DMS153 treated with DMSO at 0.1 percent for 48 hours (cell line): ENCODE data around the gene SPTLC2.
"Not testable (repeated sequence)": the region's sequence is repeated elsewhere in the genome, so short reads cannot be mapped to it uniquely, and the experiment has no call there.

ENCODE experiments used
- DNase-seq: peaks from one replicate; lab custom pipeline; 2025; ENCODE audit not compliant: unreplicated experiment; lab: John Stamatoyannopoulos, UW

Gene SPTLC2

DNA sequence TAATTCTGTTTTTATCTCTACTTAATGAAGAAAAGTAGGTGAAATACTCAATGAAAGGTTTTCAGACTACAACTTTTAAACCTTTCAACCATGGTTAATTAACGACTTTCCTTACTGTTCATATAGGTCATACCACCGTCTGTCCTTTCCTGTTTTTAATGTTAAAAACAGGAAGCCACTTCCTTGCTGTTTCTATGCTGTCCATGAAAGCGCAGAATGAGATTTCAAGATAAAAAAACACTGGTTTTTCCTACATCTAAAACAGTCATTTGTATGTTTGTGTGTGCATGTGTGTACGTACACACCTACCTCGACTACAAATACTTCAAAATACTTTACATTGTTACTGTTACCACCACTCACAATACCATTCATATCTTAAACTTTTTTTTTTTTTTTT lies 27.3 kb downstream of the SPTLC2 start:
- no peak for DNase-seq

DNA sequence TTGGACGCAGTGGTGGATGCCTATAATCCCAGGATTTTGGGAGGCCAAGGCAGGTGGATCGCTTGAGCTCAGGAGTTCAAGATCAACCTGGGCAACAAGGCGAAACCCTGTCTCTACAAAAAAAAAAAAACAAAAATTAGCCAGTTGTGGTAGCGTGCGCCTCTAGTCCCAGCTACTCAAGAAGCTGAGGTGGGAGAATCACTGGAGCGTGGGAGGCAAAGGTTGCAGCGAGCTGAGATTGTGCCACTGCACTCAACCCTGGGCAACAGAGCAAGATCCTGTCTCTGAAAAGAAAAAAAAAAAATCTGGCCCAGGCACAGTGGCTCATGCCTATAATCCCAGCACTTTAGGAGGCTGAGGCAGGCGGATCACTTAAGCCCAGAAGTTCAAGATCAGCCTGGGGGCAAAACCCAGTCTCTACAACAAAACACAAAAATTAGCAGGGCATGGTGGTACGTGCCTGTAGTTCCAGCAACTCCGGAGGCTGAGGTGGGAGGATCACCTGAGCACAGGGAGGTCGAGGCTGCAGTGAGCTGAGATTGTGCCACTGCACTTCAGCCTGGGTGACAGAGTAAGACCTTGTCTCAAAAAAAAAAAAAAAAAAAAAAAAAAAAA lies 27.9 kb downstream of the SPTLC2 start:
- not testable (repeated sequence) for DNase-seq

DNA sequence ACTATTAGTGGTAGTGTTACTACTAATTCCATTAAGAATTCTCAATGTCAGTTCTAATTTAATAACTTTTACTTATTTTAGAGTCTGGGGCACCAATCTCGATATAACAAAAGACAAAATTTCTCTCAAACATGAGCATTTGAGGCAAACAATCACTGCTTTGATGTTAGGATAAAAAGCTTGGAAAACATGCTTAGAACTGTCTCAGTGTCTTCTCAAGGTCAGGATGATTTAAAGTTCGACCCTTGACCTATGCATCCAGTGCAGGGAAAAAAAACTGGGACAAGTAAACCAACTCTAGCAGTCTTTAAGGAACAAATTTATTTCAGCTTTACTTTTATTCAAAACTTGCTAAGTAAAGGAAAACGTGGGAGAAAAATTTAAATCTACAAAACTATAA lies 31.1 kb downstream of the SPTLC2 start:
- DNase-seq: no peak

DNA sequence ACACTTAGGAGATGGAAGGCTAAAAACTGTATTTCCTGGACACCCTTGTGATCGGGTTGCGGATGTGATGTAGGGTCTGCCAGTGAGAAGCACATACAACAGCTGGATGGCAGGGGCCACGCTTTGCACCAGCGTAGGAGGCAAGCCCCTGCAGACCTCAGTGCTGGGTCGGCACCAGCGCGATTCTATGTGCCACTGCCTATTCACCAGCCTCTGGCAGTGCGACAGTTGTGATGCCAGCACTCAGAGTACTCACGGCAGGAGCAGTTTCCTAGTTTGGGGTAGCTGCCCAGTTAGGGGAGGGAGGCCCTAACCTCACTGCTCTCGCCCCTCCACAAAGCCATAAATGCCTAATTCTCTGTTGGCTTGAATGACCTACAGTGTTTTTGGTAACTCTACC lies 31.6 kb downstream of the SPTLC2 start:
- DNase-seq: no peak

DNA sequence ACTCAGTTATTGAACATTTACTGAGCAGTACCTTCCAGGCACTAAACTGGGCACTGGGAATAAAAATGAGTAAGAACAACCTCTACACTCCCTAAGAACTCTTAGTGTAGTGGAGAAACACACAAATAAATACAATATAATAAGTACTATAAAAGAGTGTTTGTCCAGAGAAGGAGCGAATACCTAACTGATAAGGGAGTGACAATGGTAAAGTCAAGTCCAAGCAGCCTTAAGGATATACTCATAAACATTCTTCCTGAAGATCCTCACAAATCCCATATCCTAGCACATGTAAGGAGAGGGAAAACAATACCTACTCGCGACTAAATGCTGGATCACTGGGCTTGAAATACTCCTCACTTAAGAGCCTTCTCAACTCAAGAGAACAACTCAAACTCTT lies 32.8 kb downstream of the SPTLC2 start:
- no peak for DNase-seq

DNA sequence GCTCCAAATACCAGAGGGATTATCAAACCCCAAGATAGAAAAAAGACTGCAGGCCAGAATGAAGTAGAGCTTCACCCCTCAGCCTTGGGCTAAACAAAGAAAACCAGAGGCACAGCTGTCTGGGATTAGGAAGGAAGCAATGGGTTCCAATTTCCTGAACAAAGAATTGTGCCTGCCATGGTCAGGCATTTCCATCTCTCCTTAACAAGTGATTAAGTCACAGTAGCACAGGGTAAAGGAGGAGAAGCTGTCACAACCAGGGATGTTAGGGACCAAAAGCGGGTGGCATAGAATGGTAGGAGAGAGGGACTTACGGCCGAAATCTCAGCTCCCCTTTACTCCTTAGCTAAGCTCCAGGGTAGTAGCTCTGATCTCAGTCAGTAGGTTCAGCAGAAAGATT lies 33.9 kb downstream of the SPTLC2 start:
- no peak for DNase-seq

DNA sequence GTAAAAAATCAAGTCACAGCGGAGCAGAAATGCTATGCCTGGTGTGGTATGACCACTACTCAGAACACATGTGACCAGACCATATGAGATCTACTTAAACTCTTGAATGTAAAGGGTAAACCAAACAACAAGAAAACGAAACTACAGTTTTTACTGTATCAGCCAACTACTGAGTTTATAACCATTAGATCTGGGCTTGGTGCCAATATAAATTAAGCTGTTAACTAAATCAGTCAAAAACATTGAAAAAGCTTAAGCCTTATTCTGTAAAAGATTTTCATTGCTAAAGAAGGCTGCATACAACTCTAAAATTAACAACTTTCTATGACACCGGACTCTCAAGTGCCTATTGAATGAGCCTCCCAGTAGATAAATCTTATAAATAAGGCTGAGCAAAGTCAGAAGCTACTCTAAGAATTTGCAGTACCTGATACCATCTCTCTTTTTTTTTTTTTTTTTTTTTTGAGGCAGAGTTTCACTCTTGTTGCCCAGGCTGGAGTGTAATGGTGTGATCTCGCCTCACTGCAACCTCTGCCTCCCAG lies 35.4 kb downstream of the SPTLC2 start:
- DNase-seq: peak; percentile 44

DNA sequence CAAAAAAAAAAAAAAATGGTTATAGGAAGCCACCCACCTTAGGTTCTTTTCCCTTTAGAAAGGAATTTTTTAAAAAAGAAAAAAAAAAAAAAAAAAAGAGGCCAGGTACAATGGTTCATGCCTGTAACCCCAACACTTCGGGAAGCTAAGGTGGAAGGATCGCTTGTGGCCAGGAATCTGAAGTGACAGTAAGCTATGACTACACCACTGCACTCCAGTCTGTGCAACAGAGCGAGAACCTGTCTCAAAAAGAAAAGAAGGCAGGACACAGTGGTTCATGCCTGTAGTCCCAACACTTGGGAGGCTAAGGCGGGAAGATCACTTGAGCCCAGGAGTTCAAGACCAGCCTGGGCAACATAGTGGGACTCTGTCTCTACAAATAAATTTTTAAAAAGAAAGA lies 36.0 kb downstream of the SPTLC2 start:
- no peak for DNase-seq

DNA sequence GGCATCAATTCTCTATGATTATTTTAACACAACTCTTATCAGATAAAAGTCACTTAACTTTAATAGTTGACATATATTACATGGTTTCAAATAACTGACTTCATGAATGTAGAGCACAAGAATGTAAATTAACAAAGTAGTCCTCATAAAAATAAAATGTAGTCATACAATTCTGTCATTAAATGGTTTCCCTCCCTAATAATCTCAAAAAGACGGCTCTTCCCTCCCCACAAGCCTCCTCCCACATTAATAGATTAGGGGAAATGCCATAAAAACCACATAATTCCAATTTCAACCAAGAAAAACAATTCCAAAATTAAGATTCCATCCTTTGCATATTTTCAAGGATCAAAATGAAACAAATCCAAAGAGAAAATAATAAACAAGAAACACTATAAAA lies 36.7 kb downstream of the SPTLC2 start:
- DNase-seq: no peak

DNA sequence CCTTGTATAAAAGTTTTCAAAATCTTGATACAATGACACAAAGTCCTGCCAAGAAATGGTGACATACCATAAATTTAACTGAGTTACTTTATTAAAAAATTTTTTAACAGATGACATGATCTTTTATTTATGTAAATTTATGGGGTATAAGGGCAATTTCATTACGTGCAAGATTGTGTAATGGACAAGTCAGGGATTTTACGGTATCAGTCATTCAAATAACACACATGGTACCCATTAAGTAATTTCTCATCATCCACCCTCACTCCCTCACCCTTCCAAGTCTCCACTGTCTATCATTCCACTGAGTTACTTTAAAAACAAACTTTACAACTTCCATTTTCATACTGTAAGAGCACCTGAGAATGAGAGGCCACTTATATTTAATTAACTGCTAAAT lies 37.4 kb downstream of the SPTLC2 start:
- DNase-seq: no peak

DNA sequence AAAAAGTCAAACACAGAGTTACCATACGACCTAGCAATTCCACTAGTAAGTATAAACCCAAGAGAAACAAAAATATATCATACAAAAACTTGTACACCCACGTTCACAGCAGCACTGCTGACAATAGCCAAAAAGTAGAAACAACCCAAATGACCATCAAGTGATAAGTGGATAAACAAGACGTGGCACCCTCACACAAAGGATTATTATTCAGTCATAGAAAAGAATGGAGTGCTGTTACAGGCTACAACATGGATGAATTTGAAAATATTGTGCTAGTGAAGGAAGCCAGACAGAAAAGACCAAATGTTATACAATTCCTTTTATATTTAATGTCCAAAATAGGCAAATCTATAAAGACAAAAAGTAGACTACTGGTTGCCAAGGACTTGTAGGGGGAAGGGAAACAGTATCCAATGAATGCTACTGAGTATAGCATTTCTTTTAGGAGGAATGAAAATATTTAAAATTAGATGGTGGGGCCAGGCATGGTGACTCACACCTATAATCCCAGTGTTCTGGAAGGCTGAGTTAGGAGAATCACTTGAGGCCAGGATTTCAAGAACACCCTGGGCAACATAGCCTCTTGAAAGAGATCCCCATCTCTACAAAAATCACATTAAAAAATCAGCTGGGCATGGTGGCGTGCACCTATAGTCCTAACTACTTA lies 41.9 kb downstream of the SPTLC2 start:
- no peak for DNase-seq

DNA sequence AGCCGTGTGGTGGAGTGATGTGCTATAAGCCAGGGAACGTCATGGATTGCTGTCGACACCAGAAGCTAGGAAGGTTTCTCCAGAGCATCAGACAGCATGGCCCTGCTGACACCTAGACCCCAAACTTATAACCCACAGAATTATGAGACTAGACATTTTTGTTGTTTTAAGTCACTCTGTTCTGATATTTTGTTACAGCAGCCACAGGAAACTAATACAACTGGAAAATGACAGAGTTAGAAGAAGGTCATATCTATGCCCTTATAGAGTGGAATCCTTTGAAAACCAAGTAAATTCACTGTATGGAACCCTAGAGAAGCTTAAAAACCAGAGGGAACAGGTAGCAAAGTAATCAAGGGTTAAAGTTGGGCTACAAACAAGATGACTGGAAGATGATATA lies 42.5 kb downstream of the SPTLC2 start:
- no peak for DNase-seq

DNA sequence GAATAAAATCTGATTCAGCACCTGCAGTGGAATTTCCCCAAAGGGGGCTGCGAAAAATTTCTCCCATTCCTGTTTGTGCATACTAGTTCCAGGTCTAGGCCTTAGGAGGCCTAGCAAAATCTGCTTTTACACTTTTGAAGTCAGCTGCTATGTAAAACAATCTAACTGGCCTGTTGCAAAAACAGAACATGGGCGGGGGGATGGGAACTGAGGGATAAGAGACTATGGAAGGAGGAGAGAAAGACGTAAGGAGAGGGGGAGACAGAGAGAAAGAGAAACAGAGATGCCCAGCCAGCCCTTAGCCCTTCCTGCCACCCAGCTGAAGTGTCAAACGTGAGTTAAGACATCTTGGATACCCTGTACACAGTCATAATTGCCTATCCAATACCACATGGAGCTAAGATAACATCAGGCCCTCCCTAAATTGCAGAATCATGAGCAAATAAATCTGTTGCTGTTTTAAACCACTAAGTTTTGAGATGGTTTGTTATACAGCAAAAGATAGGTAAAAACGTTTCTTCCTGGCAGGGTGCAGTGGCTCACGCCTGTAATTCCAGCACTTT lies 45.6 kb downstream of the SPTLC2 start:
- DNase-seq: no peak

DNA sequence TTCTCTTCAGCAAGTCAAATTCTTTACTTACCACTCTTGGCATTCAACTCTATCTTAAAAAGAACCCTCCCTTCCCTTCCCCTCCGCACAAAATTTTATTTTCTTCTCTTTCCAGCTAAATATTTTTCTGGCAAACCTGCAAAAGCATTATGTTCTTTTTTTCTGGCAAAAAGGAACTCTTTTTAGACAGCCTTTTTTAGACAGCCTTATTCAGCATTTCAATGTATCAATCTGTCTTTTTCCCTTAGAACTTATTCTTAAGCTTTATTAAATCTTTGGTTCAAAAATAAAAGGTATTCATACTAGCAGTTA lies 50.5 kb downstream of the SPTLC2 start:
- DNase-seq: no peak

DNA sequence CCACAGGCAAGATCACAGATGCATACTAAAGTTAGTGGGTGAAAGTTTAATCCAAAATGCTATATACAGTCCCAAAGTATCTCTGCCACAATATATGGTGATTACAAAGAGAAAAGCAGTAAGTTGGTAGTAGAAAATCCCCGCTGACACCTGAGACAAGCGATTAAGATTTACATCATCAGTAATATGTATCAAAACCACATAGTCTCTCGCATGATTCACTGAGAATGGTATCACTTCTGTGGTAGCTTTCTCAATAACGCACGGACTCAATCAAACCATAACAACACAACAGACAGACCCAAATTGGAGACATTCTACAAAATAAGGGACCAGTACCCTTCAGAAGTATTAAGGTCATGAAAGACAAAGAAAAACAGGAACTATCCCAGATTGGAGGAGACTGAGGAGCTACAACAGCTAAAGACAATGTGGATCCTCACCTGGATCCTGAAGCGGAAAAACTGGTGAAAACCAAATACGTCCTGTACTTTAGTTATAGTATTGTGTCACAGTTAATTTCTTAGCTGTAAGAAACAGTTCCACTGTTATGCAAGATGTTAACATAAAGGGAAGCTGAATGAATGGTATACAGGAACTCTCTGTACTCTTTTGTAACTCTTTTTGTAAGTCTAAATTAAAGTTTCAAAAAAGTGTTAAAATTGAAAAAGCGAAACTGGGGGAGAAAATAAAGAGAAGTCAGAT lies 51.0 kb downstream of the SPTLC2 start:
- no peak for DNase-seq

DNA sequence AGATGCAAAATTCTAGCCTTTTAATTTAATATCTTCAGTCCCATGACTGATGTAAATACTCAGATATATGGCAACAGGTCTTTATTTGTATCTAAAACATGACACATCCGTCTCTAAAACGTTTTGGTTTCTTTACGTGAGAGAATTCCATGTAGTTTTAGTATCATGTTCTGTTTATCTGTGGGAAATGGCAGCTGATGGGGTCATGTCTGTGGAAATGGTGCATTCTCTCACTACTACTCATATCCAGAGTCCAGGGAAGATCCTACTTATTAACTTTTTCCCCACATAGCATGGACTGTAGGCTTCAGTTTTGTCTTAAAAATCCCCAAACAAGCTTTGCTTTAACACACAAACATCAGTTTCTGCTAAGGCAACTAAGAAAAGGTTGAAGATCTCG lies 53.8 kb downstream of the SPTLC2 start:
- DNase-seq: no peak

DNA sequence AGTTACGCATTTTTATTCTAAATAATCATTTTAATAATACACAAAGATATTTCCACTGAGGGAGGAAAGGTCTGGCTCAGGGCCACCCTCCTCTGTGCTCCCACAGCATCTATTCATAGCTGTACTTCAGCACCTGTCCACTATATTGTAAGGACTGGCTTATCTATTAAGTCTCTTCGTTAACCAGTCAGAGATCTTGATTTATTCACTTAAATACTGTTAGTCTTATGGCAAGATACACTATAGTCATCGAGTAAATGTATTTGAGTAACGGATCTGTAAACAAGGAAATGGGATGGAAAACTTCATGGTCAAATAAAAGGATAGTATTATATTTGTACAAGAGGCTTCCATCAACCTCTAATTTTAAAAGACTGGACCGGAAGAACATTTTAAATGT lies 54.6 kb downstream of the SPTLC2 start:
- peak; percentile 9 for DNase-seq

DNA sequence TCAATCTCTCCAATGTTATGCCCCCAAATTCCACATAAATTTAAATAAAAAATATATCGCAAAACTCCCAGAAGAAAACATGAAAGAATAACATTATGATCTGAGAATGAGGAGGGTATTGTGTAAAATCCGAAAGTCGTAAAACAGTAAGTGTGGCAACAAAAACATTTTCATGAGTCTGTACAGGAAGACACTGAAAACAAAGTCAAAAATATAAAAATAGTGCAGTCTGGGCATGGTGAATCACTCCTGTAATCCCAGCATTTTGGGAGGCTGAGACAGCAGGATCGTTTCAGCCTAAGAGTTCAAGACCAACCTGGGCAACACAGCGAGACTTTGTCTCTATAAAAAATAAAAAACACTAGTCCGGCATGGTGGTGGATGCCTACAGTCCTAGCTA lies 57.1 kb downstream of the SPTLC2 start:
- no peak for DNase-seq

DNA sequence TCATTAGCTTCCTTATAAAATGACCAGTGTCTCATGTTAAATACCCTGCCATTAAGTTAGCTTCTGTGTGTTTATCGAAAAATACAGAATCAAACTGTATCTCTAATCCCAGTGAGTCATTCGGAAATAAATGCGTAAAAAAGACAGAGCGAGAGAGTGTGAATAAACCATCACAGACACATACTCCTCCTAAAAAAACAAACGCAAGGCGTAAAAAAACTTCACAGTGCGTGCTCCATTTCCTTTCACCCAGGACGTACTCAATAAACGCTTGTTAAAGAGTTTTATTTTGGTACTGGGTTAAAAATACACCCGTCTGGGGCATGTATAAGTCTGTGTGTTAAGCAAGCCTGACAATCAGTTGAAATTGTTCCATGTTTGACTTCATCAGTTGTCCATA lies 59.0 kb downstream of the SPTLC2 start:
- DNase-seq: no peak

DNA sequence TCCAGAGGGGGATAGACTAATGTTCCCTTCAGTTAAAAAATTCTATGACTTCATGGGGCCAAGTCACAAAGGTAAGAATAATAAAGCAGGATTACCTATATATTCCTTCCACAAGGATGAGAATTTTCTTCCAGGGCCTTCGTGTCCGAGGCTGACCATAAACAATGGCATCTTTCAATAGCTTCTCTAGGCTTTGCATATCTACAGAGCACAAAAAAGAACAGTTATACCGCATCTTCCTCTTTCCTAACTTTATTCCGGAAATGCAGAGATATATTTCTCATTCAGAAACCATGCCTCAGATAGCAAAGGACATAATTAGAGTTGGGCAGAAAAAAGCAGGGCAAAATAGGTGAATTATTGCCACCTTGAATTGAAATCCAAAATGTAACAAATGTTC lies 59.5 kb downstream of the SPTLC2 start:
- no peak for DNase-seq

DNA sequence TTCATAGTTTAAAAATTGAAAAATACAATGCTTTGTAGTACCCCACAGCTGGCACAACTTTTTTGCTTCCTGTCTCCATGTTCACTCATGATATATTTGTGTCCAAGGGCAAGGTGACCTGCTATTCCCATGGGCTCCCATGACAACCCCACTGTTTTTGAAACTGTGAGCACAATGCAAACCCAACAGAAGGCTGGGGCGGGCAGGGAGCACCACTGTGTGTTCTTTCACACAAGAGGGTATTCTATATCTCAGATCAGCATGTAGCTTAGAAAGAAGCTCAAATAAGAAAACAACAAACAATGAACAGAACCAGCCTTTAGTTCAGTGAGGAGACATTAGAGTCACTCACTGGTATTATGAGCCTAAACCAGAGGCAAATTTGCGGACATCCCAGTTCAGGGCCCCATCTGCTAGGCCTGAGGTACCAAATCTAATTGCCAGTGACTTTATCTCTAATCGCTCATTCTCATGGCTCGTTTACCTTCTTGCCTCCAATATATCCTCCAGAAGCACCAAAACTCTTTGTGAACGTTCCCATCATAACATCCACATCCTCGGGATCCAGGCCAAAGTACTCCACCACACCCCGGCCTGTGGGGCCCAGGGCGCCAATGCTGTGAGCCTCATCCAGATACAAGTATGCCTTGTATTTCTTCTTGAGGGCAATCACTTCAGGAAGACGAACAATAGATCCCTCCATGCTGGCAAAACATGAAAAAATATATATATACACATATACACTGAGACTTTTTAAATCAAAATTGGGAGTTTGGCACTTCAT lies 61.4 kb downstream of the SPTLC2 start:
- no peak for DNase-seq
